Mesangial cell (primary cell): ENCODE results near the gene PRDM9. TPM values are rescaled to one million over a fixed set of nuclear protein-coding genes. Genes with fewer than 3 reads are reported as not detected.

ENCODE experiments used
- total RNA-seq: library from RNA; depleted of rRNA; stranded (reverse); fragments of >200 nt; gene quantifications from 2 replicates; pipeline ENCODE4 v1.2.3, GENCODE V29; 2015

The PRDM9 gene
- not detected in 2 replicates for total RNA-seq

DNA sequence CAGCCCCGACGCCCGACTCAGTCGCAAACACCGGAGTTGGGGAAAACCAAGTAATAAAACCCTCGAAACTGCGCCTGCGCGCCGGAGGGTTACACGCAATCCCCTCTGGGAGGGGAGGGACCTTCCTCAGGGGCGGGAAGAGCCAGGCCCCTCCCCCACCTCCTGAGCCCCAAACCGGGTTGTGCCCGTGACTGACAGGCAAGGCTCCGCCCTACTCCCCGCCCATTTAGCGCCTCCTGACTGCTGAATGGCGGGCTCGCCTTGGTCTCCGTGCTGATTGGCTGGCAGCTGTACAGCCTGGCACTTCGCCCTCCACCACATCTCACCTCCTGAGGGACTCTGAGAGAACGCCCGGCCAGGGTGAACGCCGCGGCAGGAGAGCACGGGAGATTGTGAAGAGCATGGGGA is at the start of gene PRDM9:
Gene PRDM9, plus strand, starts transcription at position 332 of the 408 bp plus-strand sequence. CDS start 1,425 bp downstream, outside the sequence.

